Forelimb muscle (tissue), 1 donor: ENCODE results near the gene CTDNEP1. TPM values are rescaled to one million over a fixed set of nuclear protein-coding genes. Genes with fewer than 3 reads are reported as not detected.

Experiments
- DNase-seq: peaks from one replicate; pipeline ENCODE4 v3.0.0-alpha.2; 2013; ENCODE audit warnings: low read depth
- polyA plus RNA-seq: library from polyadenylated mRNA; unstranded; fragments of 120-200 nt; gene quantifications from one replicate; pipeline ENCODE4 v1.2.1, GENCODE V29; 2013; ENCODE audit not compliant: insufficient read length

The CTDNEP1 gene
- 187 TPM for polyA plus RNA-seq

DNA sequence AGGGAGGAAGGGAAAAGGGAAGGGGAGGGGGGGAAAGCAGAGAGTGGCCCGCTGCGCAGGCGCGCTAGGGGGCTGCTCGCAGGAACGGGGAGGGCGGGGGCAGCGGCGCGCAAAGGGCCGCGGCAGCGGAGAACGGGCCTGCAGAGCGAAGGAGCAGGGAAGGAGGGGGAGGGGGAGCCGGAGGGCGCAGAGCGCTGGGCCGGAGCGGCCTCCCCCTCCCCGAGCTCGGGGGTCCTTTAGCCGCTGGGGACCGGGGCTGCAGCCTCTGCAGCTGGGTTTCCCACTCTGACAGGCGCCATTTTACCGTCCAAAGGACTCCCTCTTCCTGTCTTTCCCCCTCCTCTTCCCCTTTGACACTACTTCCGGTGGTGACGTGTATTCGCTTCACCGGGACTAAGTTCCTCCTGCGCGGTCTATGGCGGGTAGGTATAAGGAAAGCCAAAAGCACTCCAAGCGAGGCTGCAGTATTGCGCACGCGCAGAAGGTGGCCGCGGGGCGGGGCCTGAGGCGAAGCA, at the start of gene CTDNEP1:
Gene CTDNEP1, minus strand, starts transcription at position 74 of the 515 bp plus-strand sequence. CDS start 438 bp downstream, outside the sequence.
- DNase-seq = peak; percentile 99

DNA sequence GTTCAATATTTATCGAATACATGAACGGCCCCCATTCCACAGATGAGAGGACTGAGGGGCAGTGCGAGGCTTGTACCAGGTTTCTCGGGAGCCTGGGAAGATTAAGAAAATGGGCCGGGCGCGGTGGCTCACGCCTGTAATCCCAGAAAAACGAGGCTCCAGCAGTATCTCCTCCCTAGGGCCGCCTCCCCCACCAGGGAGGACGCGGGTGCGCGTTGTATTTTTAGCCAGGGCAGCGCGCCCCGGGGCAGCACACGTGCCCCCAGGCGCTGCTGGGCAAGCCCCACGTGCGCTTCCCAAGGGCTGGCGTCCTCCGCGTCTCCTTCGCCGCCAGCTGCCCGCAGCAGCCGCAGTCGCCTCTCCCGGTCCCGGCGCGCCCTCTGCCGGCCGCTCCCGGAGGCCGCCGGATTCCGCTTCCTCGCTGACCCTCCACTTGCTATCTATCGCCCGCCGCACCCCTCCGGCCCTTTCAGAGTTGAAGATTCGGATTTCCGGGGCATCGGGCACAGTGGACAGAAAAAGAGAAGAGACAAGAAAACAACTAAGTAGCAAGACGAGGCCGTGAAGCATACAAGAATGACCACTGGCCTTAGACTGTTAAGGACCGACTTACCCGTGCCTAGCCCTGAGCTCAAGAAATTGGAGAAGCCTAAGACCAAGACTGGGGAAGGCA, 44.8 kb upstream of the CTDNEP1 start:
- DNase-seq = no peak

GRCh38 chr17:7295230-7296180, 44.0 kb upstream of the CTDNEP1 start:
- DNase-seq = no peak

DNA sequence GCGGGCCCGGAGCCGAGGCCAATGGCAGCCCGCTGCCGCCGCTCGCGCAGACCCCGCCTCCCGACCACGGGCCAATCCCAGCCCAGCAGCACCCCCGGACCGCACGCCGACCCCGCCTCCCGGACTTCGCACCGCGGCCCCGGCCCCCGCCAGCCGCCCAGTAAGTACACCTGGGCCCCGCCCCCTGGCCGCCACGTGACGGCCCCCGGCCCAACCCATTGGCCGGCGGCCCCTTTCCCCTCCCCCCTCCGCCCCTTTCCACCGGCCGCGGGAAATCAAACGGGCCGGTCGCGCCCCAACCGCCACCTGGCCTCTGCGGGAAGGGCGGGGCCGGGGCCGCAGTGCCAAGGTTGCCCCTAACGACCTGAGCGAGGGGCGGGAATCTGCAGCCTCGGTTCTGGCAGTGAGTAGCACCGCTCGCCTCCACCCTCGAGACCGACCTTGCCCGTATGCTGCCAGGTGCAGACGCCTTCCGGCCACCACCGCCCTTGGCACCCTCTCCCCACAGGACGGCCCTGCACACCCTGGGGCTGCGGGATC, 43.1 kb upstream of the CTDNEP1 start, which contains the start of gene YBX2:
Gene YBX2, minus strand, starts transcription at position 26 of the 540 bp plus-strand sequence. CDS start 139 bp downstream, outside the sequence.
- no peak for DNase-seq

- DNase-seq = no peak
Measured at GRCh38 chr17:7293816-7294613, 42.5 kb upstream of the CTDNEP1 start.

GRCh38 chr17:7293159-7293558, 41.6 kb upstream of the CTDNEP1 start:
- DNase-seq = no peak

DNA sequence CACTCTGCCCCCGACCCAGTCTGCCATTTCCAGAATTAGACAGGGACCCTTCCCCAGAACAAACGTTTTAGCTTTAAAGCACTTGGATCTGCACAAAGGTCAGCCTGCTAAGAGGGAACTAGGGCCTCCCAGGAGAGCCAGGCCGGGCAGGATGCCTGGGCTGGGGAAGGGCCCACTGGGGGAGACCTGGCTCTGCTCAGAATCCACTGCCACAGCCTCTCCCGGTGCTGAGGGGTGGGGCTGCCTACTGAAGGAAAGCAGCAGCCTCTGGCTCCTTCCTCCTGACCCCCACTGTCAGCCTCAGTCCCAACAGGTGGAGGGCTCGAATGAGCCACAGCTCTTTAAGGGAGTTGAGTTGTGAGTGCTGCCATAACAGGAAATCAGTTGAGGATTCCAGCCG, 41.2 kb upstream of the CTDNEP1 start:
- DNase-seq = no peak

DNA sequence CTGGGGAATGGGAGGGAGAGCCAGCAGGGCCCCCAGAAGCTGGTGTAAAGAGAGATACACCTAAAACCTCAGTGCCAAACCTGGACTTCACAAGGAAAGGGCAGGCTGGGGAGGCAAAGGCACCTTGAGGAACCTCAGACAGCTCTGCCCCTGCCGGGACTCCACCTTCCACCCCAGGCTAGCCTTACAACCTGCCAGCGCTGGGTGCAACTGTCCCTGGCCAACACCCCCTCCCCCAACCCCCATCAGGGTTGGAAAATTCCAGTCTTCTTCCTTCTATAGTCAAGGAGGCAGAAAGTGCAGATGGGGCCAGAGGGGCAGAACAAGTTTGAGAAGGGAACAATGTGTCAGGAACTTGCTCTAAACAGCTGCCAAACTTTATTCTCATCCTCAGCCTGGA, 40.7 kb upstream of the CTDNEP1 start:
- no peak for DNase-seq

DNA sequence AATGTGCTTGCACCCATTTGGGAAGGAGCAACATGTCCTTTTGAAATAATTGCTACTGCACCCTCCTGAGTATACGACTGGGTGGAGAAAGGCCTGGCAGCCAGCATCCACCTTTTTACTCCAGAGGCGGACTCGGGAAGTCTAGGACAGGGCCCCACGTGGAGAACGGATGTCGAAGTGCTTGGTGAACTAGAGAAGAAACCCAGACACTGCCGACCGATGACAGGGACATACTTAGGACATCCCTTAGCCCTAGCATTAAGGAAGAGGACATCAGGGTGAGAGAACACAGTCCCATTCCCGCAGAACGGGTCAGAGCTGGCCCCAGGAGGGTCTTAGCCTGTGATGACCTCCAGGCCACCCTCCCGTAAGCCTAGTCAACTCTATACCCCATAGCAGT, 39.2 kb upstream of the CTDNEP1 start:
- DNase-seq = no peak

- DNase-seq = no peak
Measured at GRCh38 chr17:7290166-7290565, 38.6 kb upstream of the CTDNEP1 start.

GRCh38 chr17:7289256-7290032, 37.9 kb upstream of the CTDNEP1 start:
- DNase-seq = no peak

DNA sequence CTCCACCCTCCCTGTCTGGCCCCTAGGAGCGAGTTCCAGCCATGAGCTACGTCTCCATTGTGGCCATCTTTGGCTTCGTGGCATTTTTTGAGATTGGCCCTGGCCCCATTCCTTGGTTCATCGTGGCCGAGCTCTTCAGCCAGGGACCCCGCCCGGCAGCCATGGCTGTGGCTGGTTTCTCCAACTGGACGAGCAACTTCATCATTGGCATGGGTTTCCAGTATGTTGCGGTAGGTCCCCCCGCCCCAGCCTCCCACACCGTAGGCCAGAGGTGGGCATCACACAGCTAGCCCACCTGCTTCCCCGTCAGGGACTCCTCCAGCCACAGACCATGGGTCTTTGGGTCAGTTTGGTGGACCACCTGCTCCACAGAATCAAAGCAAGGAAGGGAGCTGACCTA, 34.1 kb upstream of the CTDNEP1 start:
- no peak for DNase-seq

- DNase-seq = no peak
Measured at GRCh38 chr17:7284911-7285310, 33.4 kb upstream of the CTDNEP1 start.

DNA sequence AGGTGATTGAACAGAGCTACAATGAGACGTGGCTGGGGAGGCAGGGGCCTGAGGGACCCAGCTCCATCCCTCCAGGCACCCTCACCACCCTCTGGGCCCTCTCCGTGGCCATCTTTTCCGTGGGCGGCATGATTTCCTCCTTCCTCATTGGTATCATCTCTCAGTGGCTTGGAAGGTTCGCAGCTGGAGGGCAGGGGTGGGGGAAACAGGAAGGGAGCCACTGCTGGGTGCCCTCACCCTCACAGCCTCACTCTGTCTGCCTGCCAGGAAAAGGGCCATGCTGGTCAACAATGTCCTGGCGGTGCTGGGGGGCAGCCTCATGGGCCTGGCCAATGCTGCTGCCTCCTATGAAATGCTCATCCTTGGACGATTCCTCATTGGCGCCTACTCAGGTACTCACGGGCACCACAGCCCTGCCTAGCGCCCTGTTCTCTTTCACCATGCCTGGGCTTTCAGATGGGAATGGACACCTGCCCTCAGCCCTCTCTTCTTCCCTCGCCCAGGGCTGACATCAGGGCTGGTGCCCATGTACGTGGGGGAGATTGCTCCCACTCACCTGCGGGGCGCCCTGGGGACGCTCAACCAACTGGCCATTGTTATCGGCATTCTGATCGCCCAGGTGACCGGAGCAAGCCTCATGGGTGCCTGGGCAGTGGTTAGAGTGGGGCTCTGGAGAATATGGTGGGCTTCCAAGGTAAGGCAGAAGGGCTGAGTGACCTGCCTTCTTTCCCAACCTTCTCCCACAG, 32.1 kb upstream of the CTDNEP1 start:
- DNase-seq = no peak

- no peak for DNase-seq
Measured at GRCh38 chr17:7282752-7283321, 31.3 kb upstream of the CTDNEP1 start.

DNA sequence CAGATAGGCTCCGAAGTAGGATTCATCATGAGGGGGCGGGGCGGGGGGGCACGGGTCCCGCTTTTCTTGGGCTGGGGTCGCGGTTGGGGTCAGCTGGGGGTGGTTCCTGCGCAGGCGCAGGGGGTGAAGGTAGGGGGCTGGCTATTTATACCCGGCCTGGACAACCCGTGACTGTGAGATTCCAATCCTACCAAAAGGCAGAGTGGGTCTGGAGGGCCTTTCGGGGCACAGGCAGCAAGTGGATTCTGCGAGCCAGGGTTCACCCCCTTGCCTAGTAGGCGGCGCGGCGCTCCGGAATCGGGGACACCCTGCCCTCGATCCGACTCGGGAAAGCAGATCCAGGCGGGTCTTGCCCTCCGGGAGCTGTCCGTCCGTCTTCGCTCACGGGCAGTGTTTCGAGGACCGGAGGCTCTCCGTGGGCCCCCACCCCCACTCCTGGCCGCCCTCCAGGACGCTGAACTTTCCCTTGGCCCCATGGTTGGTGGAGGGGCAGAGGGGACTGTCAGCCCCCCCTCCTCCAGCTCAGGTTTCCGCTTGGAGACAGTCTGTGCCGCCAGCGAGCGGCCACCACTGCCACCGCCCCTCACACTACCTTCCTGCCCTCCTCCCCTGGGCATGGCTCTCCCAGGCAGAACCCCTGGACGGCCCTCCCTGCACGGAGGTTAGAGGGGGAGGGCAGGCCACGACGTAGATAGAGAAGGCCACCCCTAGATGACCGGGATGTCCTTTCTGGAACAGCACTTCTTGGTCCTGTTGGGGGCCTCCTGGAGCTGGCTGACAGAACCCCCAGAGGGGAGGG, 30.6 kb upstream of the CTDNEP1 start:
- no peak for DNase-seq

DNA sequence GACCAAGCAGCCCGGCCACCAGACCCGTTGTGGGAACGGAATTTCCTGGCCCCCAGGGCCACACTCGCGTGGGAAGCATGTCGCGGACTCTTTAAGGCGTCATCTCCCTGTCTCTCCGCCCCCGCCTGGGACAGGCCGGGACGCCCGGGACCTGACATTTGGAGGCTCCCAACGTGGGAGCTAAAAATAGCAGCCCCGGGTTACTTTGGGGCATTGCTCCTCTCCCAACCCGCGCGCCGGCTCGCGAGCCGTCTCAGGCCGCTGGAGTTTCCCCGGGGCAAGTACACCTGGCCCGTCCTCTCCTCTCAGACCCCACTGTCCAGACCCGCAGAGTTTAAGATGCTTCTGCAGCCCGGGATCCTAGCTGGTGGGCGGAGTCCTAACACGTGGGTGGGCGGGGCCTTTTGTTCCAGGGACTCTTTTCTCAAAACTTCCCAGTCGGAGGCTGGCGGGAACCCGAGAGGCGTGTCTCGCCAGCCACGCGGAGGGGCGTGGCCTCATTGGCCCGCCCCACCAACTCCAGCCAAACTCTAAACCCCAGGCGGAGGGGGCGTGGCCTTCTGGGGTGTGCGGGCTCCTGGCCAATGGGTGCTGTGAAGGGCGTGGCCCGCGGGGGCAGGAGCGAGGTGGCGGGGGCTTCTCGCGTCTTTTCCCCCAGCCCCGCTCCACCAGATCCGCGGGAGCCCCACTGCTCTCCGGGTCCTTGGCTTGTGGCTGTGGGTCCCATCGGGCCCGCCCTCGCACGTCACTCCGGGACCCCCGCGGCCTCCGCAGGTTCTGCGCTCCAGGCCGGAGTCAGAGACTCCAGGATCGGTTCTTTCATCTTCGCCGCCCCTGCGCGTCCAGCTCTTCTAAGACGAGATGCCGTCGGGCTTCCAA, 29.8 kb upstream of the CTDNEP1 start, which contains the start of gene SLC2A4:
Gene SLC2A4, plus strand, starts transcription at position 645 of the 879 bp plus-strand sequence. Its CDS starts 217 bp downstream, at position 862.
- DNase-seq = peak; percentile 68
